GM12878 (cell line): ENCODE data around the gene TMEM150B. TPM values are rescaled to one million over a fixed set of nuclear protein-coding genes. Genes with fewer than 3 reads are reported as not detected.

ENCODE experiments used
- ATAC-seq: fragments of 200-7000 bp; cut with Tn5 transposase; 3 replicates; pipeline ENCODE4 v1.9.1; 2020; ENCODE audit warnings: mild to moderate bottlenecking, moderate library complexity
- BruUV-seq: library from RNA; stranded (reverse); fragments of 400-500 nt; replicated peaks from 2 replicates; lab custom pipeline; 2021; lab: Mats Ljungman, UMichigan
- CTCF ChIA-PET: fragments of 300-600 bp; sonication (Branson Sonifier 250); formaldehyde crosslinking; extraction: SDS; loops from one replicate; lab custom pipeline; 2021; ENCODE audit warnings: inconsistent platforms; lab: Yijun Ruan, JAX
- POLR2A ChIA-PET: fragments of 350-600 bp; formaldehyde crosslinking; extraction: SDS; loops from one replicate; lab custom pipeline; 2021; ENCODE audit warnings: inconsistent platforms; lab: Charles Lee
- RAD21 ChIA-PET: fragments of 300-600 bp; sonication (Branson Sonifier 250); formaldehyde crosslinking; loops from one replicate; lab custom pipeline; 2023; ENCODE audit warnings: antibody characterized with exemption; ENCODE audit not compliant: unreplicated experiment; lab: Charles Lee
- SMC1A ChIA-PET: fragments of 300-600 bp; sonication (Branson Sonifier 250); formaldehyde crosslinking; loops from one replicate; lab custom pipeline; 2023; ENCODE audit not compliant: unreplicated experiment, uncharacterized antibody; lab: Charles Lee
- DNase-seq: peaks from one replicate; pipeline ENCODE4 v3.0.0-alpha.2; 2011; ENCODE audit warnings: low read depth, low spot score
- FAIRE-seq: peaks from 3 replicates; lab custom pipeline; 2011; peaks lifted over from hg19 to GRCh38; lab: Jason Lieb, UNC
- H2AFZ ChIP-seq: 2 replicates; pipeline ENCODE4 v1.6.0; 2011; ENCODE audit warnings: low read depth, low read length, control low read depth; ENCODE audit not compliant: control insufficient read depth
- H3K27ac ChIP-seq: 2 replicates; pipeline ENCODE4 v1.5.1; 2011; ENCODE audit warnings: control low read depth; ENCODE audit not compliant: control insufficient read depth, insufficient read depth
- H3K27me3 ChIP-seq, 2 experiments: replicated peaks in 1 of 2; 2 replicates each; pipeline versions ENCODE4 v1.6.0 to v1.6.1; 2011; ENCODE audit warnings: low read length in 1 of 2; ENCODE audit not compliant: control insufficient read depth in 2 of 2, insufficient read depth in 2 of 2
- H3K36me3 ChIP-seq, 2 experiments: 2 replicates each; pipeline ENCODE4 v1.5.1; 2011; ENCODE audit warnings: low read length in 1 of 2; ENCODE audit not compliant: control insufficient read depth in 2 of 2, insufficient read depth in 2 of 2
- H3K4me1 ChIP-seq: 2 replicates; pipeline ENCODE4 v1.6.1; 2011; ENCODE audit warnings: mild to moderate bottlenecking, low read length, moderate library complexity, mixed read lengths; ENCODE audit not compliant: control insufficient read depth, insufficient read depth
- H3K4me2 ChIP-seq: 2 replicates; pipeline ENCODE4 v1.6.0; 2011; ENCODE audit warnings: control low read depth; ENCODE audit not compliant: control insufficient read depth, insufficient read depth
- H3K4me3 ChIP-seq: fragments of 200-600 bp; sonication (generic); 2 replicates; pipeline ENCODE4 v1.5.1; 2016
- H3K79me2 ChIP-seq: 2 replicates; pipeline ENCODE4 v1.6.0; 2011; ENCODE audit warnings: low read length; ENCODE audit not compliant: control insufficient read depth, insufficient read depth
- H3K9ac ChIP-seq: 2 replicates; pipeline ENCODE4 v1.8.0; 2011; ENCODE audit warnings: low read length, control low read depth, mixed read lengths; ENCODE audit not compliant: control insufficient read depth, insufficient read depth
- H3K9me3 ChIP-seq: replicated peaks from 3 replicates; pipeline ENCODE4 v1.5.1; 2011; ENCODE audit warnings: mild to moderate bottlenecking, low read length; ENCODE audit not compliant: control insufficient read depth, insufficient read depth
- H4K20me1 ChIP-seq: 2 replicates; pipeline ENCODE4 v1.6.0; 2011; ENCODE audit not compliant: control insufficient read depth, insufficient read depth
- HDGF ChIP-seq: fragments of 450-650 bp; IDR thresholded peaks from 2 replicates; pipeline ENCODE4 v1.6.1; 2016; ENCODE audit warnings: antibody characterized with exemption
- NR2C1 ChIP-seq: fragments of 450-650 bp; IDR thresholded peaks from 2 replicates; pipeline ENCODE4 v1.6.1; 2017; ENCODE audit warnings: antibody characterized with exemption, mild to moderate bottlenecking, moderate library complexity
- POLR2AphosphoS5 ChIP-seq: IDR thresholded peaks from 2 replicates; pipeline ENCODE4 v1.6.1; 2011; ENCODE audit warnings: mild to moderate bottlenecking, low read length, inconsistent platforms
- RB1 ChIP-seq: fragments of 450-650 bp; formaldehyde crosslinking; IDR thresholded peaks from 2 replicates; pipeline ENCODE4 v1.6.1; 2017; ENCODE audit warnings: mild to moderate bottlenecking, borderline replicate concordance
- ZNF24 ChIP-seq: fragments of 450-650 bp; IDR thresholded peaks from 2 replicates; pipeline ENCODE4 v1.6.1; 2017; ENCODE audit warnings: antibody characterized with exemption, mild to moderate bottlenecking
- ZNF384 ChIP-seq: IDR thresholded peaks from 2 replicates; pipeline ENCODE4 v1.6.1; 2012; ENCODE audit warnings: low read depth, mild to moderate bottlenecking, low read length, improper control_type of control experiment, borderline replicate concordance
- WGBS: methylation state at CpG from one replicate; pipeline ENCODE4 v1.1.6; 2016; ENCODE audit warnings: low lambda C conversion rate; ENCODE audit not compliant: insufficient replicate concordance, insufficient coverage; ENCODE audit errors: missing lambda C conversion rate; 5-methylcytosine and 5-hydroxymethylcytosine counted together
- in situ Hi-C: fragments of 300-500 bp; cut with MboI; formaldehyde crosslinking; loops from 9 replicates; pipeline ENCODE4 v1.14.3; 2018; ENCODE audit warnings: mixed read lengths
- intact Hi-C: fragments of 100-400 bp; cut with micrococcal nuclease; formaldehyde crosslinking; loops from one replicate; pipeline ENCODE4 v1.14.2; 2022; ENCODE audit not compliant: unreplicated experiment
- polyA plus RNA-seq, 11 experiments: library from polyadenylated mRNA; depleted of rRNA in 4 of 11; unstranded in 6 of 11; stranded (reverse) in 5 of 11; fragments of >200 nt; fragmentation: Nextera tagmentation in 4 of 11; fragmentation: Illumina TruSeq in 1 of 11; extraction: Ambion mirVana in 4 of 11; extraction: Trizol in 1 of 11; gene quantifications; 1 replicate in 1 of 11; 2 replicates in 10 of 11; pipeline versions ENCODE4 v1.2.1 to v1.2.3, GENCODE V29; 2011 to 2016; ENCODE audit warnings: inconsistent platforms in 2 of 11, missing spikeins in 2 of 11, low read depth in 1 of 11
- total RNA-seq, 4 experiments: library from RNA; depleted of rRNA in 3 of 4; stranded (reverse); fragments of >200 nt in 3 of 4; fragmentation: Illumina TruSeq in 1 of 4; extraction: Trizol in 1 of 4; gene quantifications; 2 replicates each; pipeline versions ENCODE4 v1.2.1 to v1.2.3, GENCODE V29; 2013 to 2021
- TF ChIP-seq, protein P1 (sequence below): fragments of 450-650 bp; IDR thresholded peaks from 2 replicates; pipeline ENCODE4 v1.6.1; 2017; ENCODE audit warnings: mild to moderate bottlenecking, moderate library complexity
- TF ChIP-seq, protein P2 (sequence below): fragments of 450-650 bp; formaldehyde crosslinking; IDR thresholded peaks from 2 replicates; pipeline ENCODE4 v1.4.0; 2022; ENCODE audit warnings: mild to moderate bottlenecking, moderate library complexity
- TF ChIP-seq, protein P3 (sequence below): fragments of 150-350 bp; IDR thresholded peaks from 2 replicates; pipeline ENCODE4 v1.6.1; 2016; ENCODE audit warnings: low read depth, low read length
- TF ChIP-seq, protein P4 (sequence below): IDR thresholded peaks from 2 replicates; pipeline ENCODE4 v1.6.1; 2011; ENCODE audit warnings: low read depth, low read length, improper control_type of control experiment, borderline replicate concordance

TMEM150B gene
- total and polyA plus RNA-seq, 10 of the 15 experiments (the other 5 are each of a cell fraction or from before 2014, with no cell fraction given) = 0.09 to 0.23 (median 0.18) TPM; not detected in 6

DNA sequence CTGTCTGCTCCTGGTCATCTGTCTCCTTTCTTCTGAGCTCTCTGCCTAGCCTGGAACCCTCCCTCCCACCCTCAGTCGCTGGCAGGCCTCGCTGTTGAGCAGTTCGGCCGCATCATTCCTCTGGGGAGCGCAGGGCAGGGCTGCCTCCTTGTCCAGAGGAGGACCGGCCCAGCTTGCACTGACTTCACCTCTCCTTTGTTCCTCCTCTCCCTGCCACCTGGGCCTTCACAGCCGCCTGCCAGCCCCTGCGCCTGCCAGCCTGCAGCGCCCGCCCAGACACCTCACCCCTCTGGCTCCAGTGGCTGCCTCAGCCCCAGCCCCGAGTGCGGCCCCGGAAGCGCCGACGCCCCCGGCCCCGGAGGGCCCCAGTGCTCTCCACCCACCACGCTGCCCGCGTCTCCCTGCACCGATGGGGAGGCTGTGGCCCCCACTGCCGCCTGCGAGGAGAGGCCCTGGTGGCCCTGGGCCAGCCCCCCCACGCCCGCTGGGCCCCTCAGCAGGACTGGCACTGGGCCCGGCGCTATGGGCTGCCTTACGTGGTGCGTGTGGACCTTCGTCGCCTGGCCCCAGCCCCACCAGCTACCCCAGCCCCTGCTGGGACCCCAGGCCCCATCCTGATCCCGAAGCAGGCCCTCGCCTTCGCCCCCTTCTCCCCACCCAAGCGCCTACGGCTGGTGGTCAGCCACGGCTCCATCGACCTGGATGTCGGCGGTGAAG, 21.7 kb upstream of the TMEM150B start:
- H2AFZ ChIP-seq = no peak overlapping the region
- WGBS = 94% methylated on average over 30 of the region's 41 CpGs
- CTCF ChIA-PET = no interaction called here
- BruUV-seq = no TSS peak
- no peaks in the 10 kb centered on the region; a peak in 1 of 4 replicates for H3K27me3 ChIP-seq
- FAIRE-seq (no peak), ATAC-seq (no peak), DNase-seq (no peak)
- H3K36me3 ChIP-seq = no peaks in the 10 kb centered on the region; a peak in 1 of 4 replicates
- SMC1A ChIA-PET = no interaction called here
- no peaks in the 10 kb centered on the region for H3K79me2 ChIP-seq
- in situ Hi-C loops (no loop called here), intact Hi-C loops (no loop called here)
- H4K20me1 ChIP-seq = no peaks in the 10 kb centered on the region
- RAD21 ChIA-PET = no interaction called here
- H3K4me2 ChIP-seq = no peak overlapping the region
- no peak overlapping the region for H3K27ac ChIP-seq
- no peaks in the 10 kb centered on the region for H3K4me1 ChIP-seq
- H3K9ac ChIP-seq = no peak overlapping the region
- H3K9me3 ChIP-seq = no peaks in the 10 kb centered on the region
- POLR2A ChIA-PET = interaction anchor here (0.5 to 0.7 kb wide), 2 partner anchors 719 to 1976 kb away, joined by 3 to 4 read pairs; no protein-coding TSS in a partner anchor
- no peak overlapping the region for H3K4me3 ChIP-seq
- TF ChIP-seq ZNF384 = no peak
- no peak for TF ChIP-seq HDGF
- TF ChIP-seq POLR2AphosphoS5 = no peak
- no peak for TF ChIP-seq RB1
- TF ChIP-seq, protein P1, sequence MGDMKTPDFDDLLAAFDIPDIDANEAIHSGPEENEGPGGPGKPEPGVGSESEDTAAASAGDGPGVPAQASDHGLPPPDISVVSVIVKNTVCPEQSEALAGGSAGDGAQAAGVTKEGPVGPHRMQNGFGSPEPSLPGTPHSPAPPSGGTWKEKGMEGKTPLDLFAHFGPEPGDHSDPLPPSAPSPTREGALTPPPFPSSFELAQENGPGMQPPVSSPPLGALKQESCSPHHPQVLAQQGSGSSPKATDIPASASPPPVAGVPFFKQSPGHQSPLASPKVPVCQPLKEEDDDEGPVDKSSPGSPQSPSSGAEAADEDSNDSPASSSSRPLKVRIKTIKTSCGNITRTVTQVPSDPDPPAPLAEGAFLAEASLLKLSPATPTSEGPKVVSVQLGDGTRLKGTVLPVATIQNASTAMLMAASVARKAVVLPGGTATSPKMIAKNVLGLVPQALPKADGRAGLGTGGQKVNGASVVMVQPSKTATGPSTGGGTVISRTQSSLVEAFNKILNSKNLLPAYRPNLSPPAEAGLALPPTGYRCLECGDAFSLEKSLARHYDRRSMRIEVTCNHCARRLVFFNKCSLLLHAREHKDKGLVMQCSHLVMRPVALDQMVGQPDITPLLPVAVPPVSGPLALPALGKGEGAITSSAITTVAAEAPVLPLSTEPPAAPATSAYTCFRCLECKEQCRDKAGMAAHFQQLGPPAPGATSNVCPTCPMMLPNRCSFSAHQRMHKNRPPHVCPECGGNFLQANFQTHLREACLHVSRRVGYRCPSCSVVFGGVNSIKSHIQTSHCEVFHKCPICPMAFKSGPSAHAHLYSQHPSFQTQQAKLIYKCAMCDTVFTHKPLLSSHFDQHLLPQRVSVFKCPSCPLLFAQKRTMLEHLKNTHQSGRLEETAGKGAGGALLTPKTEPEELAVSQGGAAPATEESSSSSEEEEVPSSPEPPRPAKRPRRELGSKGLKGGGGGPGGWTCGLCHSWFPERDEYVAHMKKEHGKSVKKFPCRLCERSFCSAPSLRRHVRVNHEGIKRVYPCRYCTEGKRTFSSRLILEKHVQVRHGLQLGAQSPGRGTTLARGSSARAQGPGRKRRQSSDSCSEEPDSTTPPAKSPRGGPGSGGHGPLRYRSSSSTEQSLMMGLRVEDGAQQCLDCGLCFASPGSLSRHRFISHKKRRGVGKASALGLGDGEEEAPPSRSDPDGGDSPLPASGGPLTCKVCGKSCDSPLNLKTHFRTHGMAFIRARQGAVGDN = no peak
- no peak for TF ChIP-seq ZNF24
- TF ChIP-seq, protein P2, sequence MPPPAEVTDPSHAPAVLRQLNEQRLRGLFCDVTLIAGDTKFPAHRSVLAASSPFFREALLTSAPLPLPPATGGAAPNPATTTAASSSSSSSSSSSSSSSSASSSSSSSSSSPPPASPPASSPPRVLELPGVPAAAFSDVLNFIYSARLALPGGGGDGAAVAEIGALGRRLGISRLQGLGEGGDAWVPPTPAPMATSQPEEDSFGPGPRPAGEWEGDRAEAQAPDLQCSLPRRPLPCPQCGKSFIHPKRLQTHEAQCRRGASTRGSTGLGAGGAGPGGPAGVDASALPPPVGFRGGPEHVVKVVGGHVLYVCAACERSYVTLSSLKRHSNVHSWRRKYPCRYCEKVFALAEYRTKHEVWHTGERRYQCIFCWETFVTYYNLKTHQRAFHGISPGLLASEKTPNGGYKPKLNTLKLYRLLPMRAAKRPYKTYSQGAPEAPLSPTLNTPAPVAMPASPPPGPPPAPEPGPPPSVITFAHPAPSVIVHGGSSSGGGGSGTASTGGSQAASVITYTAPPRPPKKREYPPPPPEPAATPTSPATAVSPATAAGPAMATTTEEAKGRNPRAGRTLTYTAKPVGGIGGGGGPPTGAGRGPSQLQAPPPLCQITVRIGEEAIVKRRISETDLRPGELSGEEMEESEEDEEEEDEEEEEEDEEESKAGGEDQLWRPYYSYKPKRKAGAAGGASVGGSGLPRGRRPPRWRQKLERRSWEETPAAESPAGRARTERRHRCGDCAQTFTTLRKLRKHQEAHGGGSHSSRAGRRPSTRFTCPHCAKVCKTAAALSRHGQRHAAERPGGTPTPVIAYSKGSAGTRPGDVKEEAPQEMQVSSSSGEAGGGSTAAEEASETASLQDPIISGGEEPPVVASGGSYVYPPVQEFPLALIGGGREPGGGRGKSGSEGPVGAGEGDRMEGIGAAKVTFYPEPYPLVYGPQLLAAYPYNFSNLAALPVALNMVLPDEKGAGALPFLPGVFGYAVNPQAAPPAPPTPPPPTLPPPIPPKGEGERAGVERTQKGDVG = no peak
- TF ChIP-seq, protein P3, sequence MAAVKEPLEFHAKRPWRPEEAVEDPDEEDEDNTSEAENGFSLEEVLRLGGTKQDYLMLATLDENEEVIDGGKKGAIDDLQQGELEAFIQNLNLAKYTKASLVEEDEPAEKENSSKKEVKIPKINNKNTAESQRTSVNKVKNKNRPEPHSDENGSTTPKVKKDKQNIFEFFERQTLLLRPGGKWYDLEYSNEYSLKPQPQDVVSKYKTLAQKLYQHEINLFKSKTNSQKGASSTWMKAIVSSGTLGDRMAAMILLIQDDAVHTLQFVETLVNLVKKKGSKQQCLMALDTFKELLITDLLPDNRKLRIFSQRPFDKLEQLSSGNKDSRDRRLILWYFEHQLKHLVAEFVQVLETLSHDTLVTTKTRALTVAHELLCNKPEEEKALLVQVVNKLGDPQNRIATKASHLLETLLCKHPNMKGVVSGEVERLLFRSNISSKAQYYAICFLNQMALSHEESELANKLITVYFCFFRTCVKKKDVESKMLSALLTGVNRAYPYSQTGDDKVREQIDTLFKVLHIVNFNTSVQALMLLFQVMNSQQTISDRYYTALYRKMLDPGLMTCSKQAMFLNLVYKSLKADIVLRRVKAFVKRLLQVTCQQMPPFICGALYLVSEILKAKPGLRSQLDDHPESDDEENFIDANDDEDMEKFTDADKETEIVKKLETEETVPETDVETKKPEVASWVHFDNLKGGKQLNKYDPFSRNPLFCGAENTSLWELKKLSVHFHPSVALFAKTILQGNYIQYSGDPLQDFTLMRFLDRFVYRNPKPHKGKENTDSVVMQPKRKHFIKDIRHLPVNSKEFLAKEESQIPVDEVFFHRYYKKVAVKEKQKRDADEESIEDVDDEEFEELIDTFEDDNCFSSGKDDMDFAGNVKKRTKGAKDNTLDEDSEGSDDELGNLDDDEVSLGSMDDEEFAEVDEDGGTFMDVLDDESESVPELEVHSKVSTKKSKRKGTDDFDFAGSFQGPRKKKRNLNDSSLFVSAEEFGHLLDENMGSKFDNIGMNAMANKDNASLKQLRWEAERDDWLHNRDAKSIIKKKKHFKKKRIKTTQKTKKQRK = no peak
- no peak for TF ChIP-seq NR2C1
- TF ChIP-seq, protein P4, sequence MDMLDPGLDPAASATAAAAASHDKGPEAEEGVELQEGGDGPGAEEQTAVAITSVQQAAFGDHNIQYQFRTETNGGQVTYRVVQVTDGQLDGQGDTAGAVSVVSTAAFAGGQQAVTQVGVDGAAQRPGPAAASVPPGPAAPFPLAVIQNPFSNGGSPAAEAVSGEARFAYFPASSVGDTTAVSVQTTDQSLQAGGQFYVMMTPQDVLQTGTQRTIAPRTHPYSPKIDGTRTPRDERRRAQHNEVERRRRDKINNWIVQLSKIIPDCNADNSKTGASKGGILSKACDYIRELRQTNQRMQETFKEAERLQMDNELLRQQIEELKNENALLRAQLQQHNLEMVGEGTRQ = no peak
